ENCODE measurements around the gene NCAPG2. TPM values are rescaled to one million over a fixed set of nuclear protein-coding genes. Genes with fewer than 3 reads are reported as not detected.

NCAPG2 gene
- total and polyA plus RNA-seq, 2 experiments from 2014 or later, result 10.8 to 14.0 TPM

DNA sequence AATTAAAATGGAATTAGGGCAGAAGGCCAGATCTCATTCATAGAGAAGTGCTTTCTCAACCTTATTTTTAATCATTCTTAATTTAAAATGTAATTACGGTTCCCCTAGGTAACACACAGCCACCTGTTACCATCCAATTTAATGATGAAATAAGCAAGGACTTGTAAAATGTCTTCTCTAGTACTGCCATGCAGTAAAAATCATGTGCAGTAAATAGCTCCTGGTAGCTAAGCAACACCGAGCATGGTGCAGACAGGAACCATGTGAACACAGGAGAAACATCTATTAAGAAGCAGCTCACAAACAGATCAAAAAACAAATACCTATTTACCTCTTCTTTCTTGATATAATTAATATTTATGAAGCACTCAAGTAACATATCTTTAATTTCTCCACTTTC, 15.1 kb downstream of the NCAPG2 start:
- TF ChIP-seq, protein P1, sequence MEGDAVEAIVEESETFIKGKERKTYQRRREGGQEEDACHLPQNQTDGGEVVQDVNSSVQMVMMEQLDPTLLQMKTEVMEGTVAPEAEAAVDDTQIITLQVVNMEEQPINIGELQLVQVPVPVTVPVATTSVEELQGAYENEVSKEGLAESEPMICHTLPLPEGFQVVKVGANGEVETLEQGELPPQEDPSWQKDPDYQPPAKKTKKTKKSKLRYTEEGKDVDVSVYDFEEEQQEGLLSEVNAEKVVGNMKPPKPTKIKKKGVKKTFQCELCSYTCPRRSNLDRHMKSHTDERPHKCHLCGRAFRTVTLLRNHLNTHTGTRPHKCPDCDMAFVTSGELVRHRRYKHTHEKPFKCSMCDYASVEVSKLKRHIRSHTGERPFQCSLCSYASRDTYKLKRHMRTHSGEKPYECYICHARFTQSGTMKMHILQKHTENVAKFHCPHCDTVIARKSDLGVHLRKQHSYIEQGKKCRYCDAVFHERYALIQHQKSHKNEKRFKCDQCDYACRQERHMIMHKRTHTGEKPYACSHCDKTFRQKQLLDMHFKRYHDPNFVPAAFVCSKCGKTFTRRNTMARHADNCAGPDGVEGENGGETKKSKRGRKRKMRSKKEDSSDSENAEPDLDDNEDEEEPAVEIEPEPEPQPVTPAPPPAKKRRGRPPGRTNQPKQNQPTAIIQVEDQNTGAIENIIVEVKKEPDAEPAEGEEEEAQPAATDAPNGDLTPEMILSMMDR (IDR thresholded peaks at IDR 0.05; ENCODE audit: low read depth, low read length), result no peak
- H3K4me3 ChIP-seq, result no peak overlapping the region

DNA sequence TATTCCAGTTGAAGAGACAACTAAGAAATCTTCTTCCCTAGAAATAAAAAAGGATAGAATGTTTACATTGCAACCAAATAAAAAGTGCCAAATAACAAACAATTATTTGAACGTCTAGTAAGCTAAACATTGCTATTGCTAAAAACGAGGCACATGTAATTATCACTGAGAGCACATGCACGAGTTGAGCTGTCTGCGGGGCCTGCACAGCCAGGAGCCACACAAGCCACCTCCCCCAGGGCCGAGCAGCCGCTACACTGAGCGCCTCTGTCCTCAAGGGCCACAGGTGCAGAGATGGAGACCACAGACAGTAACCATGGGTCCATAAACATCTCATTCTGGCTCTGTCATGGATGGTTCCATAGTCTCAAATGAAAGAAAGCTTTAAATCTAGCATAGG, 17.2 kb downstream of the NCAPG2 start:
- no peaks in the 10 kb centered on the region for H3K4me1 ChIP-seq (ENCODE audit: low read depth)
- H3K27me3 ChIP-seq, result no peaks in the 10 kb centered on the region
- TF ChIP-seq, protein P1 (IDR thresholded peaks at IDR 0.05; ENCODE audit: low read depth, low read length), result no peak
- DNase-seq (ENCODE audit: low read depth in 1 of 2, low spot score in 1 of 2), result no peak
- H3K9me3 ChIP-seq (ENCODE audit: low read depth), result no peaks in the 10 kb centered on the region
- no peak overlapping the region for H3K4me3 ChIP-seq
- H3K27ac ChIP-seq, result no peak overlapping the region
- no peaks in the 10 kb centered on the region for H3K36me3 ChIP-seq

More for the DNA sequence above, 15.1 kb downstream of the NCAPG2 start:
- Histone ChIP-seq H3K27me3 (no peaks in the 10 kb centered on the region), H3K36me3 (no peaks in the 10 kb centered on the region), H3K4me1 (ENCODE audit: low read depth) (no peaks in the 10 kb centered on the region), H3K27ac (no peak overlapping the region), H3K9me3 (ENCODE audit: low read depth) (no peaks in the 10 kb centered on the region)
- no peak for DNase-seq (ENCODE audit: low read depth in 1 of 2, low spot score in 1 of 2)

GRCh38 chr7:158685693-158686092, 18.9 kb downstream of the NCAPG2 start:
- no peaks in the 10 kb centered on the region for H3K9me3 ChIP-seq (ENCODE audit: low read depth)
- no peak overlapping the region for H3K4me3 ChIP-seq
- H3K4me1 ChIP-seq (ENCODE audit: low read depth), result no peaks in the 10 kb centered on the region
- H3K27ac ChIP-seq, result no peak overlapping the region
- no peaks in the 10 kb centered on the region for H3K27me3 ChIP-seq
- H3K36me3 ChIP-seq, result no peaks in the 10 kb centered on the region
- peak in 1 of 2 donors; percentile 77 for DNase-seq (ENCODE audit: low read depth in 1 of 2, low spot score in 1 of 2)
- TF ChIP-seq, protein P1 (IDR thresholded peaks at IDR 0.05; ENCODE audit: low read depth, low read length), result no peak

GRCh38 chr7:158684329-158684728, 20.3 kb downstream of the NCAPG2 start:
- no peaks in the 10 kb centered on the region for H3K36me3 ChIP-seq
- DNase-seq (ENCODE audit: low read depth in 1 of 2, low spot score in 1 of 2), result peak in 1 of 2 donors; percentile 18

DNA sequence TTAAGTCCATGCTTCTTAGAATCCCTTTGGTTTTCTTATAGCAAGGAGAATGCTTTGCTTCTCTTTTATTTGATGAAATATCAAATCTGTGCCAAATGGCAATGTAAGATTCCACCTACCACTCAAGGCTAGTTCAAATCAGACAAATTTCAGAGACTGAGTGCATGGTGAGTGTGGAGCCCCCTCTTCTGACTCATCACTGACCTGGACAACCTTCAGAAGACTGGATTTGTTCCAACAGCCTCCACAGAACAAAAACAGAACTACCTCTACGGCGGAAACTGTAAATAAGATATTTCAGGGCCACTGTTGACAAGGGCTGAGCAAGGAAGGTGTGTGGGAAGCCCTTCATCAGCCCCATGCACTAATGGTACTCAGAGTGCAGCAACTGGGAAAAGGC, 21.1 kb downstream of the NCAPG2 start:
- Histone ChIP-seq H3K4me3 (no peak overlapping the region), H3K27me3 (no peaks in the 10 kb centered on the region), H3K27ac (no peak overlapping the region), H3K36me3 (no peaks in the 10 kb centered on the region), H3K4me1 (ENCODE audit: low read depth) (no peaks in the 10 kb centered on the region), H3K9me3 (ENCODE audit: low read depth) (no peaks in the 10 kb centered on the region)
- no peak for DNase-seq (ENCODE audit: low read depth in 1 of 2, low spot score in 1 of 2)
- TF ChIP-seq, protein P1 (IDR thresholded peaks at IDR 0.05; ENCODE audit: low read depth, low read length), result no peak

More at GRCh38 chr7:158684329-158684728, 20.3 kb downstream of the NCAPG2 start:
- Histone ChIP-seq H3K4me3 (no peak overlapping the region), H3K9me3 (ENCODE audit: low read depth) (no peaks in the 10 kb centered on the region), H3K4me1 (ENCODE audit: low read depth) (no peaks in the 10 kb centered on the region), H3K27me3 (no peaks in the 10 kb centered on the region), H3K27ac (no peak overlapping the region)
- TF ChIP-seq, protein P1 (IDR thresholded peaks at IDR 0.05; ENCODE audit: low read depth, low read length), result no peak

GRCh38 chr7:158682456-158682855, 22.1 kb downstream of the NCAPG2 start:
- H3K4me3 ChIP-seq, result no peak overlapping the region
- H3K27ac ChIP-seq, result no peak overlapping the region
- no peaks in the 10 kb centered on the region for H3K9me3 ChIP-seq (ENCODE audit: low read depth)
- no peaks in the 10 kb centered on the region for H3K27me3 ChIP-seq
- H3K4me1 ChIP-seq (ENCODE audit: low read depth), result no peaks in the 10 kb centered on the region
- TF ChIP-seq, protein P1 (IDR thresholded peaks at IDR 0.05; ENCODE audit: low read depth, low read length), result no peak
- no peak for DNase-seq (ENCODE audit: low read depth in 1 of 2, low spot score in 1 of 2)
- no peaks in the 10 kb centered on the region for H3K36me3 ChIP-seq

Data from cardiac muscle cell (in vitro differentiated cells and primary cell).